HFF-Myc (cell line): Measurements from ENCODE around the gene ASB10.

Experiments
- DNase-seq: peaks from one replicate; pipeline ENCODE4 v3.0.0-alpha.2; 2011; ENCODE audit warnings: low read depth; ENCODE audit errors: extremely low read depth
- H3K4me3 ChIP-seq: replicated peaks from 2 replicates; pipeline ENCODE4 v1.5.1; 2011; ENCODE audit warnings: low read depth, mild to moderate bottlenecking, control low read depth, low read length
- CTCF ChIP-seq: IDR thresholded peaks from 2 replicates; pipeline ENCODE4 v1.5.1; 2012; ENCODE audit warnings: mild to moderate bottlenecking, low read depth, low read length, control low read depth; ENCODE audit errors: missing control alignments

The ASB10 gene

GRCh38 chr7:151141311-151141854 is 45.7 kb downstream of the ASB10 start:
- H3K4me3 ChIP-seq = no peak overlapping the region
- TF ChIP-seq CTCF = no peak
- DNase-seq = no peak

- H3K4me3 ChIP-seq = no peak overlapping the region
- no peak for DNase-seq
- TF ChIP-seq CTCF = no peak
Measured at GRCh38 chr7:151140826-151141225, 46.2 kb downstream of the ASB10 start.

- no peak overlapping the region for H3K4me3 ChIP-seq
- no peak for DNase-seq
- TF ChIP-seq CTCF = no peak
Measured at GRCh38 chr7:151139791-151140190, 47.3 kb downstream of the ASB10 start.

- DNase-seq = no peak
- TF ChIP-seq CTCF = no peak
- H3K4me3 ChIP-seq = no peak overlapping the region
Measured at GRCh38 chr7:151139071-151139790, 47.8 kb downstream of the ASB10 start.

- no peak overlapping the region for H3K4me3 ChIP-seq
- no peak for DNase-seq
- no peak for TF ChIP-seq CTCF
Measured at GRCh38 chr7:151138153-151138851, 48.7 kb downstream of the ASB10 start.

GRCh38 chr7:151137791-151138152 is 49.3 kb downstream of the ASB10 start:
- no peak for TF ChIP-seq CTCF
- DNase-seq = no peak
- H3K4me3 ChIP-seq = no peak overlapping the region
